Iris pigment epithelial cell (primary cell): ENCODE measurements around the gene UST.
"Not testable (repeated sequence)": the region's sequence is repeated elsewhere in the genome, so short reads cannot be mapped to it uniquely, and the experiment has no call there.

Experiments used
- DNase-seq: peaks from one replicate; pipeline ENCODE4 v3.0.0-alpha.2; 2011; ENCODE audit warnings: low read depth

UST gene

DNA sequence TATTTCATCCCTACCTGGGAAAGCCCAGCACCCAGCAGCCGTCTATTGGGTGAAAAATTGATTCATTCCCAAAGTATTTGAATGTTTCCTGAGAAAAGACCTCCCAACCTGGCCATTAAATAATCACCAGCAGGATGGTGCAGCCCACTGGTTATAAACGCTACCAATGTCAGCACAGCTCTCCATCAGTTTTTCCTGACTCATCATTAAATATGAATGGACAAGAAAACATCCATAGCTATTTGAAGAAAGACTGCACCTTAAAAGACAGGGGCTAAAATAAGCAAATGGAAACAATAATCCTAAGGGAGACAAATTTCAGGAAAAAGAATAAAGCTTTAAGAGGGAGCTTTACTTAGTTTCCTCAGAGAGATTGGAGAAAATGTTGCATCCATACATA, 261.9 kb downstream of the UST start:
- no peak for DNase-seq

- DNase-seq, result peak; percentile 96
These were observed 265.3 kb downstream of the UST start for GRCh38 chr6:149012040-149012545.

DNA sequence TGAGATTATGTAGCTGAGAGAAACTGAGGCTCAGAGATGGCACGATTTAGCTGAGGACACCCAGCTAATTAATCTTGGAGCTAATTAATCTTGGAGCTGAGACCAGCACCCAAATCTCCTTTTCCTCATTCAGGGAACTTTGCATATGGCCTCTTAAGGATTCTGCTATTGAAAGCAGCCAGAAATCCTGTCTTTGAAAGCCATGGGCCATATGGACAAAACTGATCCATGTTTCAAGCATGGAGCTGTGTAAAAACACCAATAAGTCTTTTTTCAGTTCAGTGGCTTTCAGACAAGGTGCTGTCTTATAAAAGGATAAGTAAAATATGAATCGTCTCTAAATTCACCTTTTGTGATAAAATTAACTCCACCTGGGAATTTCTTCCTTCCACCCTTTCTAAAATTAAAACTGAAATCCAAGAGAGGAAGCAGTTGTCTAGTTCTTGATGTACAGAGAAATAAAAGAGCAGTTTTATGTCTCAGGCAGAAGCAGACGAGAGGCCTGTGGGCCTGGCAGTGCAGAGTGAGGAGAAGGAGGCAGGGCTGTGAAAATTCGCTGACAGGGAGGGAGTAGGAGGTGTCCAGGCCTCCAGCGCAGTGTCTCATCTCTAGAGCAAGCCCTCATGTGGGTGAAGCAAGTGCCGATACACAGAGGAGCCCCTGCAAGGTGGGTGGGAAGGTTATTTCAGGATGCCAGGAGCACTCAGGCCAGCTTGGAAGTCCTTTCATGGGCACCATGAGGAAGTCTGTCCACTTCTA, 266.9 kb downstream of the UST start:
- DNase-seq, result no peak

DNA sequence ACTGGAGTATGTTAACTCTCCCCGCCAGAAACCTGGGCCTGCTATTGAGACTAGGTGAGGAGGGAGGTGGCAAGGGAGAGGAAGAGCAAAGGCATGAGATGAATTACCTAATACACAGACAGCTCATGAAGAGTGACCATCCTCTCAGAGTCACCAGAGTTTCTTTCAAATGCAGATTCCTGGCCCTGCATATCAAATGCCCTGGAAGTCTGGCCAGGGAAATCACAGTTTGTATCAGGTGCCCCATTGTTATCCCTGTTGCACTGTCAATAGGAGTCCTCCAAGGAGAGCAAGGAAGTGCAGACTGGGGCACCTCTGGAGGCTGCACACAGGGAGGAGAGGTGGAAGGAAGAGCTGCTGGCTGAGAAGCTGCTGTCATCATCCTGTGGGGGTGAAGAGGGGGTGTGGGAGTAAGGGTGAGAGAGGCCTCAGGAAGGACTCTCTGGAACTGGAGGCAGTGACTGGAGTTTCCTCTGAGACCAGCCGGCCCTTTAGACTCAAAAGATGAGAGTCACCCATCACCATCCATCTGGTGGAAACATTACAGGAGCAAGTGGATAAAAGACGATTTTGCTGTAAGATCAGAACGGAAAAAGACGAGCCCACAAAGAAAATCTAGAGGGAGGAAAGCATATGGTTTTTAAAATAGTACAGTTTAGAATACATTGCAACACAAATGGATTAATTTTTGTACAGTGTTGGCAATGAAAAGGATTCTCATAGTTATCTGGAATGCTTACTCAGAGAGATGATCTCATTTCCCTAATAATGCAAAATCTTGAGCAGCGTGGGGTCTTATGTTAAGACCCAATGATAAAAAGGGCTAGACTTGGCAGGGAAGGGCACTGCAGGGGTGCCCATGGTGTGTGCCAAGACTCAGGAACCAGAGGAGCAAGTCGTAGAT, 268.1 kb downstream of the UST start:
- peak; percentile 84 for DNase-seq

GRCh38 chr6:149015535-149016525, 269.0 kb downstream of the UST start:
- DNase-seq, result peak; percentile 45

- DNase-seq, result no peak
These were observed 269.9 kb downstream of the UST start for GRCh38 chr6:149016716-149017115.

GRCh38 chr6:149020319-149020718, 273.5 kb downstream of the UST start:
- no peak for DNase-seq

GRCh38 chr6:149024361-149024760, 277.5 kb downstream of the UST start:
- no peak for DNase-seq

DNA sequence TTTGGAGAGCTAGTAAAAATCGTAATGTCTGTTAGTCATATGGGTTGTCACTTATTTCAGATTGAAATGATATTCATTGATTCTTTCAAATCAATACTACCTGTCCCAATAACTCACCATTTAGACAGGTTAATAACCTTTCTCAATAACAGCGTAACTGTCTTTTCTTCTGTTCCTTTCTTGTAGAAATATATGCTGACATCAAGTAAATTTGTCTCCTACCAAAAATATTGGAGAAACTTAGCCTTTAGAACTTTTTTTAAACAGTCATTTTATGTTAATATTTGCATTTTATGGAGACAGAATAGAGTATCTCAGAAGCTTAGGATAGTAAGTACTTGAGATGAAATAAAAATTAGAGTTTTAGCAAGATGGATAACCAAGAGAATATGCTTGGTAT, 278.2 kb downstream of the UST start:
- no peak for DNase-seq

DNA sequence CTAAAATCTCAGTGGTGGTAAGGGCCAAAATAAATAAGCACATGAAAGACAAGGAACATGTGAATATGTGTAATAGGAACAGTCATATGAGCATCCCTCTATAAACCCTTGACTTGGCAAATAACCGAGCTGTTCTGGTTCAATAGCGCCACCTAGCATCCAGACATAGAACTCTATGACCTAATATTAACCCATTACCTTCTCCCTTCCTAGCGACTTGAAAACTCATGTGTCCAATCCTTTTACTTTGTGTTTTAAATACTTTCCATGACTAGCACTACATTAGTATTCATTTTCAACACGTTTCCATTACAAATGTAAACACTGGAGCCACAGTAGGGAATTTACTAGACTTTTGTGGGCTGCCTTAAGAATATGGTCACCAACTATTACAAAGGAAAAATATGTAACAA, 279.7 kb downstream of the UST start:
- DNase-seq, result peak; percentile 93

DNA sequence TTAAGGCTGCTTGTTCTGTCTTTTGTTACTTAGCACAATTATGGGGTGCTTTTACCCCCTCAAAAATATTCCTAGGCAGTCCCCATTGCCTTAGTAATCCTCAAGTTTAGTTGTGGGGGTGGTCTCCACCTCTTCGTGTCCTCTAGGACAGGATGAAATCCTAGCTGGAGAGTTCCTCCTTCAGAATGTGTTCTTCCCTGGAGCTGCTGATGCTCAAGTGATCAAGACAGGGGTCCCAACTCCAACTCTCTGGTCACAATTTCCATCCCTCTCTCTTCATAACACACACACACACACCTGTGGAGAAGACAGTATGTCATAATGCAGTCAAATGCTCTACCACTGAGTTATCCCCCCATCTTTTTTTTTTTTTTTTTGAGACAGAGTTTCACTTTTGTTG, 280.7 kb downstream of the UST start:
- no peak for DNase-seq

DNA sequence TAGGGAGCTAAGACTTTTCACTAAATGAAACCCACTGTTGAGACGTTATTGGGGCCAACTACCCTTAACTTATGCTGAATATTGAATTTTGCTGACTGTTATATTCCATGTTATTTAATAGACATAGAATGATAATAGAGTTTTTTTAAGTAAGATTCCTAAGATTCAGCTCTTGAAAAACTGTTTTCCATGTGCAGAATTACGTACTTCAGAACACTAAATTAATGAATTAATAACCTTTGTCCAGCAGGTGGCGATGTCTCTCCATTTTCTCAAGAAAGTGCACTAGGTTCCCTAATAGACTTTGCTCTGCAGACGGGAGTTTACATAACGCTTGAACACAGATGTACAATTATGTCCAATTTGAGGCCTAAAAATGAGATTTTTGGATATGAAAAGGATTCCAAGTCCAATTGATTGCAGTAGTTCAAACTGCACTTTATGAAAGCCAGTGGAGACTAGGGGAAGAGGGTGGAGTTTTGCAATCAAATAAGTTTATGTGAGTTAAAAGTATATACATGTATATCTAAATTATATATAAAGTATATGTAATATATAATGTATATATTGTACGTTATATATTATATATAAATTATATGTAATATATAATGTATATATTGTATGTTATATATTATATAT, 282.1 kb downstream of the UST start:
- peak; percentile 93 for DNase-seq

DNA sequence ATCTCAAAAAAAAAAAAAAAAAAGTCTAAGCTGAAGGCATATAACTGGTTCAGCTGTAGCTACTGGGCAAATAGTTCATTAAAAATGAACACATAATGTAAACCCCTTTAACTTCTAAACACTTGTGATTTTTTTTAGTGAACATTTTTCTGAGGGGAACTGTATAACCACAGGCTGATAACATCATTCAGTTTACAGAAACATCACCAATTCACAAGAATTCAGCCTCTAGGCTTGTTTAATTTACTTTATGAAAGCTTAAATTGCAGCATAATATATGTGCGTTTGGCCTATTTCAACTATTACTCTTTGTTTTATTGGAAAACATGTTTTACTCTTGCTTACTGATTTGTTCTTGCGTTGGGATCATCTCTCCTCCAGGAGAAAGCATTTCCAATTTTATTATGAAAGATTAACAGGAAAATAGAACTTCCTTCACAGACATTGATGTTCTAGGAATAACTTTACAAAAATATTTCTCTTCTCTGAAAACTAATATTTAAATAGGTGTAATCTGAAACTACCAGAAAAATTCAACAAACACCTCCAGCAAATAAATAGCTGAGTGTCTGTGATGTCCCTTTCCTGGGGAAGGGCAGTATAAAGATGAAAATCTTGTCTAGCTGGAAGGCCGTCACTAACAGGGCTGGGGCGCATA, 284.5 kb downstream of the UST start:
- DNase-seq, result peak; percentile 60

GRCh38 chr6:149031859-149032598, 285.2 kb downstream of the UST start:
- peak; percentile 97 for DNase-seq

DNA sequence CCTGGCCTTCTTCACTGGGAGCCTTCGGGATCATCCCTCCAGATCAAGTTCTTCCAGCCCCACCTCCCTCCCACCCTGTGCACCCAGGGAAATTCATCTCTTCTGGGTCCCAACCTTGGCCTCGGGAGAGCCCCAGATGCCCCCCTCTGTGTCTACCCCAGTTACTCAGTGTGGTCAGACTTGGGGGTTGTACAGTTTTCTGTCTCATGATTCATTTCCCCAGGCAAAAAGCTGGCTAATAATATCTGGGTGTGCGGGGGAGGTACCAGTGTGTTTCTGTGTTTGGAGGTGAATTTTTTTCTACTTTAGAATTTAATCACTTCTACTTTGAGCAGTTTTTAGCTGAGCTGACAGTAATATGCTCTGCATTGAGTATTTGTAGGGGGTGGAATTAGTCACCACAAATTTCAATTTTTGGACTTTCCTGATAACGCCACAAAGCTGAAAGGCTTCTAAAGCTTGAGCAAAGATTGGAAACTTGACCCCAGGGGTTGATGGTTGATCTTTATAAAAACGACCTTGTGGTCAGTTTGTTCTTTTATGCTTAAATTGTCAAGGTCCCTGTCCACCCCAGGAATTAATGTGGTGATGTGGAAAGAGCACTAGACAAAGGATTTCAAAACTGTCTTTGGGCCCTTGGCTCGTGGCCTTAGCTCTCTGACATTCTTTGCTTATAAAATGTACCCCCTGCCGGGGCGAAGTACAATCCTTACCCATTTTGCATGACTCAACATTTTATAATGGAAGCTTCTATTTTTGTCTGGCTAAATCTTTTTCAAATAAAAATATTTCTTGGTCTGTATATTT, 286.0 kb downstream of the UST start:
- peak; percentile 95 for DNase-seq

DNA sequence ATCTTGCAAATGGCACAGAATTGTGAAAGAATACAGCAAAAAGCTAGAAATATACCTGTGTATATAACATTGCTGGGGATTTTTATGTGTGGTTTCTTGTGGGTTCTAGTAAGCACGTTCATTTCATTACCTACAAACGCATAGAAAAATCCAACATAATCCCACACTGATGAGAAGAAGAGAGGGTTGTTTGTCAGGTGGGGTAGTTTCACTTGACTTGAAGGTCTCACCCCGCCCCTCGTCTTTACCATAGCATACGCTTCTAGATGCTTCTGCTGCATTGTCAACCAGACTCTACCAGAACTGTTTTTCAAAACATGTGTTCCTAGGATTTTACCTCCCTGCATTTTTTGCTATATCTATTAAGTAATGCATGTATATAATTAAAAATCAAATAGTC, 286.6 kb downstream of the UST start:
- DNase-seq, result no peak

DNA sequence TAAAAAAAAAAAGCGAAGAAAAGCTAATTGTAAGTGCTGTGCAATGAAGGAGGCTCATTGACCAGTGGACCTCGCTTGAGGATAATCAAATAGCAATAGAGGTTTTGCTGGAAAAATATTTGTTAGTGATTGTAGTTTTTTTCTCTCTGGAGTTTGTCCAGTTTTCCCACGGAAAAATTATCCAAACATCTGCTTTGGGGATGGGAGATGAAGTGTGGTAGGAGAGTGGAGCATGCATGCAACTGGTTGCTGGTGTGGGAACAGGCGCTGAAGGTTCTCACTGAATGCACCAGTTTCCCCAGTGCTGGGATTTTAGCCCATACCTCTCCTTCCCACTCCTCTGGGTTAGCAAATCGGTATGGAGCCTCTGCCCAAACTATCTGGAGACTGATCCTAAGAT, 288.9 kb downstream of the UST start:
- DNase-seq, result no peak

DNA sequence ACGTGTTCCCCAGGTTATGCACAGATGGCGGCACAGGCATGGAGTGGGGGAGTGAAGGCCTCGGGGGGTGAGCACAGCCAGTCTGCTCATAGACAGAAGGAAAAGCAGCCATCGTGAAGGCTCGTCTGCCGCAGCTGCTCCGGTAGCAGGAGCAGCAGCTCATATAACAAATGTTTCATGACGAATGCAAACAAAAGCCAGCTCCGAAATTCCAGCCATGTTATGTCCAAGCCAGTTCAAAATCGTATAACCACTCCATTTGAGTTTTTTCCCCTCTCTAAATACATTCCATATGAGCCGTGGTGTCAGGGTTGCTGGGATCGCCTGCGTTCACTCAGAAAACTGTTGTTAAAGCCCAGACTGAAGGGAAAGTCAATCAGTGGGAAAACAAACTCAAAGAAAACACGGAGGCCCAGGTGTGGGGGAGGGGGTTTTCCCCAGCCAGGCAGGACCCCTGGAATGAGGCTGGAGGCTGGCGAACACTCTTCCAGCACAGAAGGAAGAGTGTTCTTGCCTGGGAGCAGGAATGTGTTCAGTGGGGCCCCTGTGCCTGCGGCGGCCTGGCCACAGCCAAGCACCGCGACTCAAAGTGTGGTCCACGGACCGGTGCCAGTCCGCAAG, 290.3 kb downstream of the UST start:
- peak; percentile 62 for DNase-seq

GRCh38 chr6:149039025-149039424, 292.2 kb downstream of the UST start:
- not testable (repeated sequence) for DNase-seq
